SK-N-MC (cell line): ENCODE data around the gene GPC1.

Experiments used
- EZH2 ChIP-seq: fragments of 200-600 bp; sonication (generic); IDR thresholded peaks from one replicate; pipeline ENCODE4 v1.6.1; 2017; ENCODE audit warnings: antibody characterized with exemption
- FOXP2 ChIP-seq: optimal IDR thresholded peaks from 2 replicates; pipeline ENCODE3; 2011; ENCODE audit warnings: mild to moderate bottlenecking, moderate library complexity; ENCODE audit not compliant: insufficient read depth; ENCODE audit errors: extremely low read length, control extremely low read depth
- POLR2AphosphoS5 ChIP-seq: IDR thresholded peaks from 2 replicates; pipeline ENCODE4 v1.6.1; 2012; ENCODE audit warnings: mild to moderate bottlenecking, low read depth, low read length, borderline replicate concordance

GRCh38 chr2:240458900-240459391 is 23.5 kb downstream of the GPC1 start:
- no peak for TF ChIP-seq POLR2AphosphoS5
- TF ChIP-seq EZH2: no peak
- TF ChIP-seq FOXP2: no peak
